ENCODE data around the gene EFTUD2. TPM values are rescaled to one million over a fixed set of nuclear protein-coding genes. Genes with fewer than 3 reads are reported as not detected.

Gene EFTUD2
- total RNA-seq, 8 experiments from 2014 or later, result 31.6 to 155 (median 63.5) TPM

DNA sequence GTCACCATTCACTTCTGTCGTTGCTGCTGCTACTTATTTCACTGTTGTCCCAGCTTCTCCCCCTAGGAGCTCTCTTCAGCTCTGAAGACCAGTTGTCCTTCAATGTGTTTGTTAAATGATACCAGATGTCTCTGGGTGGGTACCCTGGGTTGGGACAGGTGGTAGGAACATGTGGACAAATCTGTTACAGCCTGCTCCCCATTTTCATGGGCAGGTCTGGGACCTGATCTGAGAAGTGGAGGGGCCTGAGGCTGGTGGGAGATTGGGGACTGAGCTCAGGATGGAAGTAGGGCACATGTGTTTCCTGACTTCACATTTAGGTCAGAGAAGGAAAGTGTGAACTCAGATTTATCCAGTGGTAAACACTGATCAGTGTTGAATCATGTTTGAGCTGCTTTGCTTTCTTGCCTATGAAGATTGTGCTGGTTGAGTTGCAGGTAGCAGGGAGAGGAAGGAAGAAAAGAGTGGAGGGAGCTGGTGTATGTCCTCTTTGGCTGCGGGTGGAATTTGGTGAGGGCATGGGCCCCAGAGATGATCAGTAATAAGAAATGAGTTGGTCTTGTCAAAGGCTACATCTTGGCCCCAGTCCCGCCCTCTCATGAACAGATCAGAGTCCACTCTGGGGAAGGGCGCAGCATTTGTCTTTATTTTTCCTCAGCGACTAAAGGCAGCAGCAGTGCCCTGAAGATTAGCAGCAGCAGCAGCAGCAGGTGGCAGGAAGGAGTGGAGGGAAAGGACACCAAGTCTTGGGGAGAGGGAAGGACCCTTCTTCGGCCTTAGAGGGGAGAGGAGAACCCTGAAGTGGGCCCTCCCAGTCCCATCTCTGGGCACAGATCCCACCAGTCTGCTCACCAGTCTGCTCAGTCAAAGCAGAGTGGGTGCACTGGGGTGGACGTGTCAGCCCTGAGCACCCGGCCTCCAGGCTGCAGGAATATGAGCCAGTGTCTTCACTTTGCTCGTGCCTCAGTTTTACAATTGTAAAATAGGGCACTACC is 6.1 kb upstream of the EFTUD2 start:
- in situ Hi-C loops (cut with MboI; ENCODE audit: low pct_unique_long_range_greater_than_20kb in 2 of 9, low sequenced_read_pairs in 9 of 9, unreplicated experiment in 9 of 9), result loop anchor here in 2 of 9 experiments (25.0 kb wide), 2 partner anchors 107 to 132 kb away; no protein-coding TSS in a partner anchor
- peaks cover 0 to 5% of the 10 kb centered on the region in 2 donors for H3K4me1 ChIP-seq (replicated peaks in 1 of 2)
- 40 to 92% (median 73%) methylated on average over 1 to 5 of the region's 9 CpGs; no CpG with 5 or more reads in 3 of the 10 experiments for WGBS, 10 experiments
- ATAC-seq (replicated peaks in 6 of 8), result peak in 3 of 8 experiments; percentile 52 to 78 (median 56)
- no peak overlapping the region for H3K27ac ChIP-seq
- no peak overlapping the region for H3K4me3 ChIP-seq

GRCh38 chr17:44904001-44904984 is 5.0 kb upstream of the EFTUD2 start:
- H3K27ac ChIP-seq, result no peak overlapping the region
- no peak for ATAC-seq (replicated peaks in 6 of 8)
- WGBS, 10 experiments, result 80 to 100% (median 98%) methylated on average over 1 to 26 of the region's 35 CpGs; no CpG with 5 or more reads in 1 of the 10 experiments
- no peak overlapping the region for H3K4me3 ChIP-seq
- H3K4me1 ChIP-seq (replicated peaks in 1 of 2), result peaks cover 0 to 8% of the 10 kb centered on the region in 2 donors
- in situ Hi-C loops (cut with MboI; ENCODE audit: low pct_unique_long_range_greater_than_20kb in 2 of 9, low sequenced_read_pairs in 9 of 9, unreplicated experiment in 9 of 9), result loop anchor here in 2 of 9 experiments (25.0 kb wide), 2 partner anchors 108 to 133 kb away; no protein-coding TSS in a partner anchor

DNA sequence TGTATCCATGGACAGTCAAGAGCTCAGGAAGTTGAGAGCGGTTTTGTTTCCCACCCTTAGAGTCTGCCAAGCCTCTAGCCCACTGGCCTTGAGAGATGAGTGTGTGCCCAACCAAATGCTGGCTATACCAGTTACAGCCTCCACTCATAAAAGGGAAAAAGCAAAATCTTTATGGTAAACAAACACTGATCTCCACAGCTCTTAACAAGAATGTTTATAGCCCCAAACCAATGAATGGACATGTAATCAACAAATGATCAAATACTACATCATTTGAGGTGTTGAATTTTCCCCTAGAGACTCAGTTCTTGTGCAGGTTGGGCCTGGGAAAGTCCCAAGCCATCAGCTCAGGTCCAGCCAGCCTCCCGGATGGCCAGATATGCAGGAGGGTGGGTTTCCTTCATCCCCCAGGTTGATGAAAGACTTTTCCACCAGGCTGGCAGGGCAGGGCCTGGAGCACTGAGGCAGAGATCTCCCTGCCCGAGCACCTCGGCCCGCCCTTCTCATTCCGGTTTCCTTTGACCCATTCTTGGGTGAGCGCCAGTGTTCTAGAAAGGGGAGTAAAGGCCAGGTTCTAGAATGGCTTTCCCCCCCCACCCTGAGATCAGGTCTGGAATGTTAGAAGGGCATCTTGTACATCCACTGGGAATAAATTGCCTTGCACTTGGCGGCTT is 3.9 kb upstream of the EFTUD2 start:
- Histone ChIP-seq H3K4me3 (no peak overlapping the region), H3K4me1 (replicated peaks in 1 of 2) (peaks cover 3 to 12% of the 10 kb centered on the region in 2 donors), H3K27ac (no peak overlapping the region)
- ATAC-seq (replicated peaks in 6 of 8), result no peak
- WGBS, 10 experiments, result 75 to 100% (median 90%) methylated on average over 1 to 8 of the region's 8 CpGs; no CpG with 5 or more reads in 3 of the 10 experiments
- in situ Hi-C loops (cut with MboI; ENCODE audit: low pct_unique_long_range_greater_than_20kb in 2 of 9, low sequenced_read_pairs in 9 of 9, unreplicated experiment in 9 of 9), result loop anchor here in 2 of 9 experiments (25.0 kb wide), 2 partner anchors 109 to 134 kb away; no protein-coding TSS in a partner anchor

GRCh38 chr17:44902135-44902760 is 3.0 kb upstream of the EFTUD2 start:
- Histone ChIP-seq H3K27ac (no peak overlapping the region), H3K4me1 (replicated peaks in 1 of 2) (peaks cover 7 to 17% of the 10 kb centered on the region in 2 donors), H3K4me3 (no peak overlapping the region)
- no peak for ATAC-seq (replicated peaks in 6 of 8)
- 17 to 81% (median 53%) methylated on average over 1 to 10 of the region's 17 CpGs; no CpG with 5 or more reads in 3 of the 10 experiments for WGBS, 10 experiments
- in situ Hi-C loops (cut with MboI; ENCODE audit: low pct_unique_long_range_greater_than_20kb in 2 of 9, low sequenced_read_pairs in 9 of 9, unreplicated experiment in 9 of 9), result loop anchor here in 2 of 9 experiments (25.0 kb wide), 2 partner anchors 110 to 135 kb away; no protein-coding TSS in a partner anchor

GRCh38 chr17:44901411-44901921 is 2.2 kb upstream of the EFTUD2 start:
- peaks cover 7 to 12% of the 10 kb centered on the region in 2 donors for H3K4me1 ChIP-seq (replicated peaks in 1 of 2)
- in situ Hi-C loops (cut with MboI; ENCODE audit: low pct_unique_long_range_greater_than_20kb in 2 of 9, low sequenced_read_pairs in 9 of 9, unreplicated experiment in 9 of 9), result loop anchor here in 2 of 9 experiments (25.0 kb wide), 2 partner anchors 111 to 136 kb away; no protein-coding TSS in a partner anchor
- no peak overlapping the region for H3K27ac ChIP-seq
- 33 to 100% (median 100%) methylated on average over 1 to 4 of the region's 4 CpGs; no CpG with 5 or more reads in 1 of the 10 experiments for WGBS, 10 experiments
- no peak for ATAC-seq (replicated peaks in 6 of 8)
- H3K4me3 ChIP-seq, result no peak overlapping the region

GRCh38 chr17:44900894-44901293 is 1.6 kb upstream of the EFTUD2 start:
- Histone ChIP-seq H3K27ac (no peak overlapping the region), H3K4me1 (replicated peaks in 1 of 2) (peaks cover 7 to 12% of the 10 kb centered on the region in 2 donors), H3K4me3 (no peak overlapping the region)
- 14 to 100% (median 58%) methylated on average over 1 to 3 of the region's 3 CpGs; no CpG with 5 or more reads in 2 of the 10 experiments for WGBS, 10 experiments
- in situ Hi-C loops (cut with MboI; ENCODE audit: low pct_unique_long_range_greater_than_20kb in 2 of 9, low sequenced_read_pairs in 9 of 9, unreplicated experiment in 9 of 9), result loop anchor here in 2 of 9 experiments (25.0 kb wide), 2 partner anchors 111 to 136 kb away; no protein-coding TSS in a partner anchor
- ATAC-seq (replicated peaks in 6 of 8), result peak in 2 of 8 experiments; percentile 20 to 49

DNA sequence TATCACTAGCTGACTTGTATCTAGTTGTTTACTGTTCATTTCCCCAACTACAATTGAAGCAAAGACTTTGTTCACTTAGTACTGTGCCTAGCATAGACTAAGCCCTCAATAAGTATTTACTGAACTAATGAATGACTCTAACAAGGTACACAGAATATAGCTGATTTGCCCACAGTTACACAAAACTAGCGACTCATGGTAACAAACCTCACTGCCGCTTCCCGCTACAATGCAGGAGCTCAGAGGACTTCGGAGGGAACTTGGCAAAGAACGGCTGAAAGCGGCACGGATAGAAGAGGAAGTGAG is 524 bp downstream of the EFTUD2 start:
- peak overlapping the region; percentile 50 to 87 (median 70) for H3K4me3 ChIP-seq
- in situ Hi-C loops (cut with MboI; ENCODE audit: low pct_unique_long_range_greater_than_20kb in 2 of 9, low sequenced_read_pairs in 9 of 9, unreplicated experiment in 9 of 9), result no loop called here
- 0 to 14% (median 0%) methylated on average over 1 to 7 of the region's 7 CpGs; no CpG with 5 or more reads in 3 of the 10 experiments for WGBS, 10 experiments
- H3K4me1 ChIP-seq (replicated peaks in 1 of 2), result peaks cover 7 to 12% of the 10 kb centered on the region in 2 donors
- peak overlapping the region; percentile 100 for H3K27ac ChIP-seq
- ATAC-seq (replicated peaks in 6 of 8), result no peak

DNA sequence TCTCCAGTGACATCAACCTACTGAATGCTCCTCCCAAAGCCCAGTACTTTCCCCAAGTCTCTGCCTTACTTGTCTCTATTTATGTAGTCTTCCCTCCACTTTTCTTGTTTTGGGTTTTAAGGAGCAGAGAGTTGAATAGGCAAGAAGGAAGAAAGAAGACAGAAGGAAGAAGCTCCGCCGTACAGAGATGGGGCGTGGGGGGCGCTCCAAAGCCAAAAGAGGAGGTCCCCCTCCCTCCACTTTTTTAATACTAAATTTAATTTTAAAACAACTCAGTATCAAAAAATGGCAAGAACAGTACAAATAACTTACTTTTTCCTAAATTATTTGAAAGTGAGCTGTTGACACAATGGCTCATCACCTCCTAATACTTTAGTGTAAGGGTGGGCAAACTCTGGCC is 4.6 kb downstream of the EFTUD2 start:
- in situ Hi-C loops (cut with MboI; ENCODE audit: low pct_unique_long_range_greater_than_20kb in 2 of 9, low sequenced_read_pairs in 9 of 9, unreplicated experiment in 9 of 9), result no loop called here
- Histone ChIP-seq H3K4me1 (replicated peaks in 1 of 2) (peaks cover 7 to 11% of the 10 kb centered on the region in 2 donors), H3K4me3 (no peak overlapping the region), H3K27ac (no peak overlapping the region)
- no peak for ATAC-seq (replicated peaks in 6 of 8)
- 91 to 100% (median 99%) methylated on average over 1 to 4 of the region's 4 CpGs; no CpG with 5 or more reads in 2 of the 10 experiments for WGBS, 10 experiments

DNA sequence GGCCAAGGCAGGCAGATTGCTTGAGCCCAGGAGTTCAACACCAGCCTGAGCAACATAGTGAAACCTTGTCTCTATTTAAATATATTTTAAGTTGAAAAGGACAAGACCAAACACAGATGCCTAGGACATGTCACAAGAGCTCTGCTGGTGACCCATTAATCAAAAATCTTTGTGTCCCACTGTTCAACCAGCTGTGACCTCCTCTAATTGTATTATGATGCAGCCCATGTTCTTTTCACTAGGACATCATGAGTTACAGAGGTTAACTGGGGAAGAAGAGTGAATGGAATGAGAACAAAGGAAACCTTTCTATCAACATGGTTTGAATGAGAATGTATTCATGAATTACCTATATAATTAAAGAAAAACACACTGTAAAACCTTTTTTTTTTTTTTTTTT is 7.0 kb downstream of the EFTUD2 start:
- H3K27ac ChIP-seq, result no peak overlapping the region
- ATAC-seq (replicated peaks in 6 of 8), result peak in 3 of 8 experiments; percentile 47 to 72 (median 65)
- H3K4me3 ChIP-seq, result no peak overlapping the region
- in situ Hi-C loops (cut with MboI; ENCODE audit: low pct_unique_long_range_greater_than_20kb in 2 of 9, low sequenced_read_pairs in 9 of 9, unreplicated experiment in 9 of 9), result no loop called here
- H3K4me1 ChIP-seq (replicated peaks in 1 of 2), result peaks cover 0 to 2% of the 10 kb centered on the region in 2 donors

- no peak overlapping the region for H3K27ac ChIP-seq
- no peak for ATAC-seq (replicated peaks in 6 of 8)
- WGBS, 10 experiments, result 63 to 100% (median 93%) methylated on average over 1 to 6 of the region's 7 CpGs; no CpG with 5 or more reads in 3 of the 10 experiments
- in situ Hi-C loops (cut with MboI; ENCODE audit: low pct_unique_long_range_greater_than_20kb in 2 of 9, low sequenced_read_pairs in 9 of 9, unreplicated experiment in 9 of 9), result no loop called here
- H3K4me3 ChIP-seq, result no peak overlapping the region
- peaks cover 0 to 2% of the 10 kb centered on the region in 2 donors for H3K4me1 ChIP-seq (replicated peaks in 1 of 2)
These were observed 10.2 kb downstream of the EFTUD2 start for GRCh38 chr17:44889003-44889402.

All from motor neuron (in vitro differentiated cells).